H1 (cell line): Measurements from ENCODE around the gene RGPD3. TPM values are rescaled to one million over a fixed set of nuclear protein-coding genes. Genes with fewer than 3 reads are reported as not detected.
"Not testable (repeated sequence)": the region's sequence is repeated elsewhere in the genome, so short reads cannot be mapped to it uniquely, and the experiment has no call there.

Experiments used
- CTCF ChIA-PET: fragments of 300-600 bp; sonication (Branson Sonifier 250); formaldehyde crosslinking; loops from one replicate; lab custom pipeline; 2021; ENCODE audit not compliant: partially characterized antibody; lab: Charles Lee
- POLR2A ChIA-PET: fragments of 300-600 bp; sonication (Branson Sonifier 250); formaldehyde crosslinking; loops from one replicate; lab custom pipeline; 2021; ENCODE audit warnings: inconsistent platforms; ENCODE audit not compliant: partially characterized antibody; lab: Charles Lee
- DNase-seq, 2 experiments: peaks; one replicate each; pipeline versions ENCODE4 v3.0.0 to v3.0.0-alpha.2; 2010 to 2022; ENCODE audit warnings: low spot score in 2 of 2, low read depth in 1 of 2, mixed read lengths in 1 of 2
- FAIRE-seq: peaks from 2 replicates; lab custom pipeline; 2011; peaks lifted over from hg19 to GRCh38; lab: Jason Lieb, UNC
- H2AFZ ChIP-seq: 2 replicates; pipeline ENCODE4 v1.8.1; 2012; ENCODE audit warnings: low read length, inconsistent platforms
- H2AK5ac ChIP-seq: 2 replicates; pipeline ENCODE4 v1.6.1; 2013; ENCODE audit warnings: low read depth, low read length
- H2BK120ac ChIP-seq: replicated peaks from 2 replicates; pipeline ENCODE3; 2013; ENCODE audit warnings: low read depth, low read length, inconsistent platforms
- H2BK12ac ChIP-seq: 2 replicates; pipeline ENCODE4 v1.6.1; 2013; ENCODE audit warnings: low read depth, low read length
- H2BK15ac ChIP-seq: 2 replicates; pipeline ENCODE4 v1.6.1; 2013; ENCODE audit warnings: low read length
- H2BK20ac ChIP-seq: 2 replicates; pipeline ENCODE4 v1.6.1; 2013; ENCODE audit warnings: low read length
- H2BK5ac ChIP-seq: 2 replicates; pipeline ENCODE4 v1.6.1; 2013; ENCODE audit warnings: low read depth, low read length
- H3K14ac ChIP-seq: 2 replicates; pipeline ENCODE4 v1.6.1; 2013; ENCODE audit warnings: inconsistent platforms; ENCODE audit not compliant: insufficient read length
- H3K18ac ChIP-seq: 2 replicates; pipeline ENCODE4 v1.6.1; 2013; ENCODE audit warnings: low read length; ENCODE audit errors: extremely low read depth
- H3K23ac ChIP-seq: 2 replicates; pipeline ENCODE4 v1.6.1; 2013; ENCODE audit warnings: inconsistent platforms; ENCODE audit not compliant: insufficient read length
- H3K23me2 ChIP-seq: 2 replicates; pipeline ENCODE4 v1.6.1; 2013; ENCODE audit warnings: low read depth, low read length
- H3K27ac ChIP-seq: 2 replicates; pipeline ENCODE4 v1.6.1; 2011; ENCODE audit warnings: low read depth, low read length, inconsistent platforms
- H3K27me3 ChIP-seq, 4 experiments: replicated peaks in 1 of 4; 1 replicate in 1 of 4; 2 replicates in 3 of 4; pipeline versions ENCODE4 v1.6.1 to v1.8.1; 2011 to 2013; ENCODE audit warnings: low read length in 3 of 4, mild to moderate bottlenecking in 3 of 4, inconsistent platforms in 2 of 4, mixed read lengths in 2 of 4, moderate library complexity in 1 of 4; ENCODE audit not compliant: control insufficient read depth in 3 of 4, insufficient read depth in 3 of 4; ENCODE audit errors: extremely low read depth in 1 of 4
- H3K36me3 ChIP-seq, 4 experiments: 2 replicates each; pipeline versions ENCODE4 v1.6.1 to v1.8.1; 2011 to 2013; ENCODE audit warnings: mild to moderate bottlenecking in 4 of 4, low read length in 3 of 4, moderate library complexity in 2 of 4, control low read depth in 1 of 4, inconsistent platforms in 1 of 4; ENCODE audit not compliant: insufficient read depth in 4 of 4, control insufficient read depth in 2 of 4
- H3K4ac ChIP-seq: replicated peaks from 2 replicates; pipeline ENCODE3; 2013; ENCODE audit warnings: low read length, low read depth, mixed read lengths, inconsistent platforms; ENCODE audit not compliant: insufficient read length
- H3K4me1 ChIP-seq, 4 experiments: replicated peaks in 1 of 4; 1 replicate in 1 of 4; 2 replicates in 3 of 4; pipeline versions ENCODE4 v1.6.1 to v1.8.1; 2011 to 2013; ENCODE audit warnings: low read length in 3 of 4, inconsistent platforms in 2 of 4, mixed read lengths in 1 of 4; ENCODE audit not compliant: insufficient read depth in 4 of 4, control insufficient read depth in 3 of 4
- H3K4me2 ChIP-seq, 2 experiments: 2 replicates each; pipeline versions ENCODE4 v1.6.1 to v1.8.1; 2011 to 2013; ENCODE audit warnings: low read depth in 2 of 2, low read length in 2 of 2, control low read depth in 1 of 2, inconsistent platforms in 1 of 2, mild to moderate bottlenecking in 1 of 2; ENCODE audit not compliant: insufficient read depth in 1 of 2
- H3K4me3 ChIP-seq, 4 experiments: fragments of 200-600, 300-600 bp in 1 of 4; sonication (generic), shearing (Covaris generic), sonication (Bioruptor Twin) in 1 of 4; 2 replicates each; pipeline versions ENCODE4 v1.5.1 to v1.8.1; 2011 to 2016; ENCODE audit warnings: low read length in 4 of 4, low read depth in 3 of 4, control low read depth in 2 of 4, inconsistent platforms in 2 of 4, mild to moderate bottlenecking in 2 of 4, mixed read lengths in 1 of 4, moderate library complexity in 1 of 4; ENCODE audit not compliant: insufficient read depth in 2 of 4; ENCODE audit errors: extremely low read depth in 1 of 4
- H3K56ac ChIP-seq: replicated peaks from 2 replicates; pipeline ENCODE3; 2013; ENCODE audit warnings: low read depth, mild to moderate bottlenecking, mixed read lengths, low read length, inconsistent platforms; ENCODE audit not compliant: insufficient read length
- H3K79me1 ChIP-seq: 2 replicates; pipeline ENCODE4 v1.6.1; 2013; ENCODE audit warnings: low read depth, low read length, control low read depth
- H3K79me2 ChIP-seq, 2 experiments: 2 replicates each; pipeline versions ENCODE4 v1.6.1 to v1.8.1; 2012 to 2013; ENCODE audit warnings: low read length in 2 of 2, mild to moderate bottlenecking in 2 of 2, inconsistent platforms in 1 of 2; ENCODE audit not compliant: insufficient read depth in 2 of 2, control insufficient read depth in 1 of 2
- H3K9ac ChIP-seq, 4 experiments: replicated peaks in 1 of 4; 1 replicate in 1 of 4; 2 replicates in 3 of 4; pipeline versions ENCODE4 v1.6.1 to v1.8.1; 2011 to 2013; ENCODE audit warnings: low read depth in 3 of 4, low read length in 3 of 4, control low read depth in 2 of 4, mild to moderate bottlenecking in 2 of 4, moderate library complexity in 2 of 4, inconsistent platforms in 1 of 4; ENCODE audit errors: extremely low read depth in 1 of 4
- H3K9me3 ChIP-seq, 2 experiments: 2 replicates each; pipeline versions ENCODE4 v1.6.1 to v1.8.1; 2012 to 2013; ENCODE audit warnings: mild to moderate bottlenecking in 2 of 2, moderate library complexity in 2 of 2, control low read depth in 1 of 2, inconsistent platforms in 1 of 2, low read depth in 1 of 2, low read length in 1 of 2, mixed read lengths in 1 of 2; ENCODE audit not compliant: insufficient read depth in 2 of 2
- H4K20me1 ChIP-seq, 2 experiments: replicated peaks in 1 of 2; 2 replicates each; pipeline versions ENCODE3 to v1.8.1; 2011 to 2013; ENCODE audit warnings: inconsistent platforms in 2 of 2, low read length in 2 of 2, mild to moderate bottlenecking in 1 of 2; ENCODE audit not compliant: insufficient read depth in 2 of 2, control insufficient read depth in 1 of 2
- H4K5ac ChIP-seq: 2 replicates; pipeline ENCODE4 v1.6.1; 2013; ENCODE audit warnings: low read length, low read depth, mixed read lengths, inconsistent platforms; ENCODE audit not compliant: insufficient read length
- H4K8ac ChIP-seq: 2 replicates; pipeline ENCODE4 v1.8.0; 2013; ENCODE audit warnings: mild to moderate bottlenecking, moderate library complexity, low read length, inconsistent platforms; ENCODE audit not compliant: insufficient read depth; ENCODE audit errors: extremely low read depth
- H4K91ac ChIP-seq: replicated peaks from 2 replicates; pipeline ENCODE3; 2013; ENCODE audit warnings: low read length, mixed read lengths, inconsistent platforms; ENCODE audit not compliant: insufficient read length
- WGBS, 2 experiments: shearing (Covaris generic) in 1 of 2; methylation state at CpG; one replicate each; pipeline versions ENCODE4 v1.1.6 to v1.1.7; 2013 to 2015; ENCODE audit warnings: low lambda C conversion rate in 2 of 2, mixed read lengths in 2 of 2, inconsistent platforms in 1 of 2, low coverage in 1 of 2, missing lambda C conversion rate in 1 of 2; ENCODE audit not compliant: insufficient replicate concordance in 2 of 2, insufficient coverage in 1 of 2, insufficient read length in 1 of 2; ENCODE audit errors: extremely low coverage in 1 of 2, missing lambda C conversion rate in 1 of 2; 5-methylcytosine and 5-hydroxymethylcytosine counted together
- polyA plus RNA-seq, 7 experiments: library from polyadenylated mRNA; depleted of rRNA in 3 of 7; stranded (reverse) in 5 of 7; unstranded in 2 of 7; fragments of >200 nt in 5 of 7; fragments of 200-250 nt in 2 of 7; gene quantifications; 1 replicate in 5 of 7; 2 replicates in 1 of 7; 4 replicates in 1 of 7; pipeline versions ENCODE4 v1.2.1 to v1.2.3, GENCODE V29; 2011 to 2013; ENCODE audit warnings: missing spikeins in 2 of 7, mixed read lengths in 2 of 7
- total RNA-seq: library from RNA; stranded (reverse); fragmentation: NEBNext Ultra II Directional; extraction: Animal tissue kit (Norgen Biotek cat#: 25700); gene quantifications from 2 replicates; pipeline ENCODE4 v1.2.1, GENCODE V29; 2021

RGPD3 gene
- total and polyA plus RNA-seq, 2 of the 8 experiments (the other 6 are each of a cell fraction or from before 2014, with no cell fraction given) = 0.08 to 0.17 TPM

DNA sequence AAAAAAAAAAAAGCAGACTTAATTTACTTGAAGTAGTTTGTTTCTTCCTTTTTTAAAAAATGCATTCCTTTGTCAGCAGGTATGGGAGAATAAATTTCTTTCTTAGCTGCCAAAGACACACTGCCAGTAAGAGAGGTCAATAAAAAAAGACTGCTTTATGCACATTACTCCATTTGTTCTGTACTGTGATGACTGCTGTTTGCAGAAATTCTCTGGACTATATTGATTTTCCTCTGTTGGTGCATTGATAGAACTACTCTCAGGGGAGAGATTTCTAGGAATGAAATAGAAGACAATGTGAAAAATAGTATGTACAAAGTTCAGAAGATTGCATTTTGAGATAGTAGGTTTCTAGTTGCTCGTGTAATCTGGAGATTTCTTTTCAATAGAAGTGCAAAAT lies 11.3 kb upstream of the RGPD3 start:
- H3K23me2 ChIP-seq, H2BK120ac ChIP-seq, H3K9me3 ChIP-seq, DNase-seq, CTCF ChIA-PET, H3K56ac ChIP-seq, H2AFZ ChIP-seq, H4K20me1 ChIP-seq, H3K9ac ChIP-seq, H3K27me3 ChIP-seq, H3K27ac ChIP-seq, H2BK20ac ChIP-seq, POLR2A ChIA-PET, H3K79me1 ChIP-seq, H4K5ac ChIP-seq, H2BK12ac ChIP-seq, H4K91ac ChIP-seq, H2BK15ac ChIP-seq, FAIRE-seq, H3K23ac ChIP-seq, H2AK5ac ChIP-seq, H3K36me3 ChIP-seq, H3K4ac ChIP-seq, H4K8ac ChIP-seq, H3K14ac ChIP-seq, H2BK5ac ChIP-seq, H3K4me2 ChIP-seq, H3K4me1 ChIP-seq, H3K4me3 ChIP-seq, H3K18ac ChIP-seq, H3K79me2 ChIP-seq: not testable (repeated sequence)
- WGBS, 2 experiments = no CpG with 5 or more reads among the region's 1 CpG

GRCh38 chr2:106477647-106478046 lies 9.4 kb upstream of the RGPD3 start:
- 100% methylated on average over 1 of the region's 4 CpGs; no CpG with 5 or more reads in 1 of the 2 experiments for WGBS, 2 experiments
- H3K36me3 ChIP-seq, H3K27ac ChIP-seq, POLR2A ChIA-PET, H4K5ac ChIP-seq, DNase-seq, H3K79me2 ChIP-seq, H2BK120ac ChIP-seq, CTCF ChIA-PET, H2BK15ac ChIP-seq, H2AFZ ChIP-seq, H2BK12ac ChIP-seq, H3K23ac ChIP-seq, H3K79me1 ChIP-seq, H3K9ac ChIP-seq, H3K18ac ChIP-seq, H3K4me2 ChIP-seq, H3K9me3 ChIP-seq, H3K27me3 ChIP-seq, H4K91ac ChIP-seq, H4K8ac ChIP-seq, H2BK5ac ChIP-seq, H3K4me3 ChIP-seq, FAIRE-seq, H2BK20ac ChIP-seq, H3K23me2 ChIP-seq, H4K20me1 ChIP-seq, H3K56ac ChIP-seq, H3K14ac ChIP-seq, H3K4me1 ChIP-seq, H2AK5ac ChIP-seq, H3K4ac ChIP-seq: not testable (repeated sequence)
